Neural progenitor cell (in vitro differentiated cells): ENCODE data around the gene PARP6.

Source experiments
- CTCF ChIP-seq: fragments of 200-600 bp; sonication (generic); IDR thresholded peaks from 2 replicates; pipeline ENCODE4 v1.5.1; 2017; ENCODE audit warnings: antibody characterized with exemption, mild to moderate bottlenecking
- EZH2 ChIP-seq: fragments of 200-600 bp; sonication (generic); IDR thresholded peaks from 2 replicates; pipeline ENCODE4 v1.6.1; 2017; ENCODE audit warnings: antibody characterized with exemption, mild to moderate bottlenecking, moderate library complexity
- EZH2phosphoT487 ChIP-seq: fragments of 200-600 bp; sonication (generic); IDR thresholded peaks from 2 replicates; pipeline ENCODE4 v1.6.1; 2017; ENCODE audit warnings: antibody characterized with exemption

- TF ChIP-seq CTCF: no peak
- no peak for TF ChIP-seq EZH2
- TF ChIP-seq EZH2phosphoT487: no peak
Observed at GRCh38 chr15:72272997-72273352, 621 bp upstream of the PARP6 start.
